ENCODE results near the gene PRDX1. TPM values are rescaled to one million over a fixed set of nuclear protein-coding genes. Genes with fewer than 3 reads are reported as not detected.

PRDX1 gene
- total RNA-seq, 2 donors from 2014 or later, result 64.6 to 103 TPM

- no peaks in the 10 kb centered on the region for H3K9me3 ChIP-seq
- no peak overlapping the region for H3K4me3 ChIP-seq
- intact Hi-C loops (cut with DNase I), result loop anchor here (10.0 kb wide), 1 partner anchor 478 kb away; the partner anchor contains the start of genes HECTD3 and UROD
- WGBS, 2 donors, result 44 to 51% methylated on average over 2 of the region's 2 CpGs
- peak; percentile 18 to 72 (median 58) for TF ChIP-seq CTCF (IDR thresholded peaks at IDR 0.05)
- no peak for TF ChIP-seq POLR2A (IDR thresholded peaks at IDR 0.05)
- H3K27me3 ChIP-seq, result no peaks in the 10 kb centered on the region
- DNase-seq, result peak; percentile 60 to 73 (median 63)
- H3K36me3 ChIP-seq (replicated peaks in 1 of 2; ENCODE audit: insufficient read depth in 1 of 2, low read depth in 2 of 2), result no peaks in the 10 kb centered on the region
- H3K27ac ChIP-seq, result no peak overlapping the region
- ATAC-seq, result no peak
- H3K4me1 ChIP-seq, result peaks cover 11% of the 10 kb centered on the region
Observed at GRCh38 chr1:45493116-45493697, 28.5 kb downstream of the PRDX1 start.

GRCh38 chr1:45492691-45493090 lies 29.0 kb downstream of the PRDX1 start:
- intact Hi-C loops (cut with DNase I), result loop anchor here (10.0 kb wide), 1 partner anchor 478 kb away; the partner anchor contains the start of genes HECTD3 and UROD
- Histone ChIP-seq H3K27ac (no peak overlapping the region), H3K27me3 (no peaks in the 10 kb centered on the region), H3K4me3 (no peak overlapping the region), H3K4me1 (peaks cover 11% of the 10 kb centered on the region), H3K36me3 (replicated peaks in 1 of 2; ENCODE audit: insufficient read depth in 1 of 2, low read depth in 2 of 2) (no peaks in the 10 kb centered on the region), H3K9me3 (no peaks in the 10 kb centered on the region)
- TF ChIP-seq CTCF (IDR thresholded peaks at IDR 0.05), result no peak
- TF ChIP-seq POLR2A (IDR thresholded peaks at IDR 0.05), result no peak
- no peak for DNase-seq
- ATAC-seq, result no peak
- WGBS, 2 donors, result 59 to 80% methylated on average over 3 of the region's 3 CpGs

- intact Hi-C loops (cut with DNase I), result loop anchor here (10.0 kb wide), 1 partner anchor 477 kb away; the partner anchor contains the start of genes HECTD3 and UROD
- no peaks in the 10 kb centered on the region for H3K9me3 ChIP-seq
- peaks cover 11% of the 10 kb centered on the region for H3K4me1 ChIP-seq
- DNase-seq (no peak), ATAC-seq (no peak)
- no peaks in the 10 kb centered on the region for H3K27me3 ChIP-seq
- TF ChIP-seq CTCF (IDR thresholded peaks at IDR 0.05), result no peak
- no peak for TF ChIP-seq POLR2A (IDR thresholded peaks at IDR 0.05)
- H3K27ac ChIP-seq, result peak overlapping the region; percentile 41 to 76 (median 55)
- H3K36me3 ChIP-seq (replicated peaks in 1 of 2; ENCODE audit: insufficient read depth in 1 of 2, low read depth in 2 of 2), result no peaks in the 10 kb centered on the region
- H3K4me3 ChIP-seq, result no peak overlapping the region
- 46% methylated on average over 19 of the region's 19 CpGs for WGBS, 2 donors
Observed at GRCh38 chr1:45491487-45492260, 30.0 kb downstream of the PRDX1 start.

GRCh38 chr1:45490626-45491486 lies 30.8 kb downstream of the PRDX1 start, which contains the start of gene TESK2:
TESK2 (minus strand) TSS chr1:45491163; CDS start chr1:45457785, 33,378 bp downstream.
- H3K4me1 ChIP-seq, result peaks cover 11% of the 10 kb centered on the region
- no peaks in the 10 kb centered on the region for H3K27me3 ChIP-seq
- no peaks in the 10 kb centered on the region for H3K9me3 ChIP-seq
- peak; percentile 98 to 100 (median 99) for DNase-seq
- peak within 1 kb of the TSS; percentile 87 to 99 for H3K4me3 ChIP-seq
- TF ChIP-seq POLR2A (IDR thresholded peaks at IDR 0.05), result peak; percentile 76 to 91 (median 89)
- peak in 4 of 7 experiments; percentile 28 to 54 (median 46) for TF ChIP-seq CTCF (IDR thresholded peaks at IDR 0.05)
- intact Hi-C loops (cut with DNase I), result loop anchor here (10.0 kb wide), 1 partner anchor 476 kb away; the partner anchor contains the start of genes HECTD3 and UROD
- no peaks in the 10 kb centered on the region for H3K36me3 ChIP-seq (replicated peaks in 1 of 2; ENCODE audit: insufficient read depth in 1 of 2, low read depth in 2 of 2)
- peak within 1 kb of the TSS; percentile 77 to 90 (median 86) for H3K27ac ChIP-seq
- ATAC-seq, result peak; percentile 96
- 0 to 1% methylated on average over 24 to 61 of the region's 64 CpGs for WGBS, 2 donors
